ENCODE data around the gene APOBEC3B. TPM values are rescaled to one million over a fixed set of nuclear protein-coding genes. Genes with fewer than 3 reads are reported as not detected.

Gene APOBEC3B
- polyA plus RNA-seq, 1 of the 3 experiments (the other 2 are of a cell fraction) = not detected

- TF ChIP-seq RCOR1 (IDR thresholded peaks at IDR 0.05; ENCODE audit: low read length) = no peak
- TF ChIP-seq FOXM1 (IDR thresholded peaks at IDR 0.05; ENCODE audit: low read depth) = no peak
- TF ChIP-seq RXRA (IDR thresholded peaks at IDR 0.05; ENCODE audit: borderline replicate concordance, low read depth) = no peak
- TF ChIP-seq FOSL2 (IDR thresholded peaks at IDR 0.05; ENCODE audit: borderline replicate concordance, low read depth) = no peak
- no peak for TF ChIP-seq EZH2phosphoT487 (IDR thresholded peaks at IDR 0.05; ENCODE audit: borderline replicate concordance, low read depth)
- TF ChIP-seq CTCF (IDR thresholded peaks at IDR 0.05) = no peak
- no peak for TF ChIP-seq JUND (IDR thresholded peaks at IDR 0.05)
- TF ChIP-seq, protein P1, sequence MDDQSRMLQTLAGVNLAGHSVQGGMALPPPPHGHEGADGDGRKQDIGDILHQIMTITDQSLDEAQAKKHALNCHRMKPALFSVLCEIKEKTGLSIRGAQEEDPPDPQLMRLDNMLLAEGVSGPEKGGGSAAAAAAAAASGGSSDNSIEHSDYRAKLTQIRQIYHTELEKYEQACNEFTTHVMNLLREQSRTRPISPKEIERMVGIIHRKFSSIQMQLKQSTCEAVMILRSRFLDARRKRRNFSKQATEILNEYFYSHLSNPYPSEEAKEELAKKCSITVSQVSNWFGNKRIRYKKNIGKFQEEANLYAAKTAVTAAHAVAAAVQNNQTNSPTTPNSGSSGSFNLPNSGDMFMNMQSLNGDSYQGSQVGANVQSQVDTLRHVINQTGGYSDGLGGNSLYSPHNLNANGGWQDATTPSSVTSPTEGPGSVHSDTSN (IDR thresholded peaks at IDR 0.05) = no peak
- TF ChIP-seq SIN3A (IDR thresholded peaks at IDR 0.05; ENCODE audit: borderline replicate concordance, low read depth, low read length) = no peak
- TF ChIP-seq NRF1 (IDR thresholded peaks at IDR 0.05; ENCODE audit: low read depth, low read length) = no peak
- TF ChIP-seq MXI1 (IDR thresholded peaks at IDR 0.05; ENCODE audit: low read depth, low read length) = no peak
- no peak for TF ChIP-seq MEF2A (IDR thresholded peaks at IDR 0.05; ENCODE audit: borderline replicate concordance, low read depth)
- no peak for TF ChIP-seq TCF12 (IDR thresholded peaks at IDR 0.05)
- TF ChIP-seq RAD21 (IDR thresholded peaks at IDR 0.05; ENCODE audit: low read length) = no peak
- DNase-seq = no peak
- Histone ChIP-seq H3K36me3 (replicated peaks in 1 of 2; ENCODE audit: control insufficient read depth in 1 of 2, insufficient read depth in 2 of 2, low read length in 1 of 2) (no peaks in the 10 kb centered on the region), H3K4me2 (no peak overlapping the region), H3K27me3 (ENCODE audit: insufficient read depth) (no peaks in the 10 kb centered on the region), H3K27ac (ENCODE audit: low read depth in 2 of 2, low read length in 1 of 2) (no peak overlapping the region), H2AFZ (ENCODE audit: low read depth) (no peak overlapping the region), H3K9ac (no peak overlapping the region), H3K4me1 (ENCODE audit: control insufficient read depth in 1 of 2, insufficient read depth in 2 of 2, low read depth in 1 of 2, low read length in 1 of 2) (no peaks in the 10 kb centered on the region), H4K20me1 (ENCODE audit: insufficient read depth) (no peaks in the 10 kb centered on the region), H3K9me2 (no peaks in the 10 kb centered on the region), H3K4me3 (ENCODE audit: low read depth in 2 of 2, low read length in 1 of 2) (no peak overlapping the region), H3K9me3 (no peaks in the 10 kb centered on the region), H3K79me2 (ENCODE audit: insufficient read depth) (no peaks in the 10 kb centered on the region), H3F3A (replicated peaks; ENCODE audit: insufficient read depth) (no peaks in the 10 kb centered on the region)
- CTCF ChIA-PET = no interaction called here
- POLR2A ChIA-PET = no interaction called here
- WGBS (ENCODE audit: low lambda C conversion rate) = no CpG with 5 or more reads among the region's 8 CpGs
Measured at GRCh38 chr22:38953091-38953490, 29.1 kb upstream of the APOBEC3B start.

DNA sequence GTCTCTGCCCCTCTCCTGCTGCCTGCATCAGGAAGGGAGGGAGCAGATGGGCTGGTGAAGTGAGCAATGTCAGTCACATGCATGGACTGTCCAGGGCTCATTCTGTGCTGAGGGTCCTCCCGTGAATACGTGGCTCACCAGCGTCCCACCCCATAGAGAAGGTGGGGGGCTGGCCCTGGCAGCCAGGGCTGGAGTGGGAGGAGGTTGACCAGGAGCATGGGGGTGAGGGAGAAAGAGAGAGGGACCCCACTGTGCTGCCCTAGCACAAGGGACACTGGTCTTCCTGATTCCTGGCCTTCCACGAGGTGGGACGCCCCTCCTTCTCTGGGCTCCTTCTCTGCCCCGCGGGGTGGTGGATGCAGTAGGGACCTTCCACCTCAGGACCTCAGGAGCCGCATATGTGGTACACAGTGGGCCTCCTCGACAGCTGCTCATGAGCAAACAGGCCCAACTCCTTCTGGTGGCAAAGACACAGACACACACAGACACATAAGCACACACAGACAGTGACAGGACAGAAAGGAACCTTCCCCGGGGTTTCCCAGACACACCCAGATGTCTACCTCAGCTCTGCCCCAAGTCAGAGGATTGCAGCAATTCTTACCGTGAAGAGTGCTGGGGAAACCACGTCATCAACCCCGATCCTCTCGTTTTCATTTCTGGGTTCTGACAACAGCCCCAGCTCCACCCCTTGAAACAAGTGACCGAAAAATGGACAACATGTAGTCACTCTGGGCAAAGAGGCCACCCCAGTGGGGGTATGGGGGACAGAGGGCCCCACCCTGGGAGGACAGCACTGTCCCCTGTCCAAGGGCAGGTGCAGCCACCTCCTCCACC is 28.4 kb upstream of the APOBEC3B start:
- Histone ChIP-seq H3K79me2 (ENCODE audit: insufficient read depth) (no peaks in the 10 kb centered on the region), H3F3A (replicated peaks; ENCODE audit: insufficient read depth) (no peaks in the 10 kb centered on the region), H3K9ac (no peak overlapping the region), H3K4me3 (ENCODE audit: low read depth in 2 of 2, low read length in 1 of 2) (no peak overlapping the region), H3K27ac (ENCODE audit: low read depth in 2 of 2, low read length in 1 of 2) (no peak overlapping the region), H3K36me3 (replicated peaks in 1 of 2; ENCODE audit: control insufficient read depth in 1 of 2, insufficient read depth in 2 of 2, low read length in 1 of 2) (no peaks in the 10 kb centered on the region), H3K9me2 (no peaks in the 10 kb centered on the region), H3K4me1 (ENCODE audit: control insufficient read depth in 1 of 2, insufficient read depth in 2 of 2, low read depth in 1 of 2, low read length in 1 of 2) (no peaks in the 10 kb centered on the region), H3K27me3 (ENCODE audit: insufficient read depth) (no peaks in the 10 kb centered on the region), H3K4me2 (no peak overlapping the region), H4K20me1 (ENCODE audit: insufficient read depth) (no peaks in the 10 kb centered on the region), H3K9me3 (no peaks in the 10 kb centered on the region), H2AFZ (ENCODE audit: low read depth) (no peak overlapping the region)
- no peak for TF ChIP-seq YY1 (IDR thresholded peaks at IDR 0.05; ENCODE audit: low read depth)
- no peak for TF ChIP-seq USF2 (IDR thresholded peaks at IDR 0.05; ENCODE audit: borderline replicate concordance, low read depth, low read length)
- no peak for TF ChIP-seq NFIC (IDR thresholded peaks at IDR 0.05; ENCODE audit: borderline replicate concordance)
- 42% methylated on average over 6 of the region's 15 CpGs for WGBS (ENCODE audit: low lambda C conversion rate)
- ChIA-PET CTCF (interaction anchor here (1.0 kb wide), 1 partner anchor 52 kb away, joined by 3 read pairs; no protein-coding TSS in a partner anchor), POLR2A (no interaction called here)
- no peak for DNase-seq
